TTC549 (cell line): ENCODE results near the gene KRTAP16-1.
"Not testable (repeated sequence)": the region's sequence is repeated elsewhere in the genome, so short reads cannot be mapped to it uniquely, and the experiment has no call there.

Source experiments
- FAIRE-seq: peaks from 2 replicates; lab custom pipeline; 2012; peaks lifted over from hg19 to GRCh38; lab: Jason Lieb, UNC

Gene KRTAP16-1

GRCh38 chr17:41301916-41302901, 6.9 kb downstream of the KRTAP16-1 start, which contains the start of gene KRTAP29-1:
Gene KRTAP29-1 (minus strand): TSS chr17:41302851. CDS start chr17:41302851, 0 bp downstream.
- FAIRE-seq: no peak

- FAIRE-seq: no peak
Measured at GRCh38 chr17:41301204-41301790, 7.8 kb downstream of the KRTAP16-1 start.

GRCh38 chr17:41298458-41299135, 10.5 kb downstream of the KRTAP16-1 start:
- no peak for FAIRE-seq

GRCh38 chr17:41296846-41297245, 12.3 kb downstream of the KRTAP16-1 start:
- no peak for FAIRE-seq

GRCh38 chr17:41294016-41294415, 15.1 kb downstream of the KRTAP16-1 start:
- no peak for FAIRE-seq

- FAIRE-seq: no peak
Measured at GRCh38 chr17:41287050-41287449, 22.1 kb downstream of the KRTAP16-1 start.

- no peak for FAIRE-seq
Measured at GRCh38 chr17:41284546-41284945, 24.6 kb downstream of the KRTAP16-1 start.

- FAIRE-seq: no peak
Measured at GRCh38 chr17:41284043-41284442, 25.1 kb downstream of the KRTAP16-1 start.

- FAIRE-seq: no peak
Measured at GRCh38 chr17:41278176-41278955, 30.7 kb downstream of the KRTAP16-1 start.

- FAIRE-seq: not testable (repeated sequence)
Measured at GRCh38 chr17:41275648-41276190, 33.4 kb downstream of the KRTAP16-1 start, which contains the start of gene KRTAP9-7. Gene KRTAP9-7 (plus strand): TSS chr17:41275698. CDS start chr17:41275698, 0 bp downstream.

- FAIRE-seq: no peak
Measured at GRCh38 chr17:41271858-41272257, 37.3 kb downstream of the KRTAP16-1 start.

- FAIRE-seq: not testable (repeated sequence)
Measured at GRCh38 chr17:41271323-41271722, 37.8 kb downstream of the KRTAP16-1 start.

- no peak for FAIRE-seq
Measured at GRCh38 chr17:41267711-41268110, 41.4 kb downstream of the KRTAP16-1 start.

- no peak for FAIRE-seq
Measured at GRCh38 chr17:41265078-41265477, 44.0 kb downstream of the KRTAP16-1 start, which contains the start of gene KRTAP9-6. Gene KRTAP9-6 (plus strand): TSS chr17:41265378. CDS start chr17:41265378, 0 bp downstream.

- no peak for FAIRE-seq
Measured at GRCh38 chr17:41264599-41264998, 44.5 kb downstream of the KRTAP16-1 start.

- no peak for FAIRE-seq
Measured at GRCh38 chr17:41263212-41263611, 45.9 kb downstream of the KRTAP16-1 start.

GRCh38 chr17:41258406-41258805, 50.7 kb downstream of the KRTAP16-1 start:
- no peak for FAIRE-seq
